HG02759 (cell line): ENCODE data around the gene FAM171A1.
"Not testable (repeated sequence)": the region's sequence is repeated elsewhere in the genome, so short reads cannot be mapped to it uniquely, and the experiment has no call there.

Experiments
- ATAC-seq: cut with Tn5 transposase; IDR thresholded peaks from one replicate; pipeline ENCODE4 v1.9.1; 2021; ENCODE audit warnings: mild to moderate bottlenecking, moderate library complexity; ENCODE audit not compliant: unreplicated experiment

FAM171A1 gene

GRCh38 chr10:15220445-15220844 lies 150.6 kb downstream of the FAM171A1 start:
- no peak for ATAC-seq

GRCh38 chr10:15216700-15217099 lies 154.4 kb downstream of the FAM171A1 start:
- no peak for ATAC-seq

GRCh38 chr10:15214237-15214636 lies 156.9 kb downstream of the FAM171A1 start:
- no peak for ATAC-seq

GRCh38 chr10:15213461-15213861 lies 157.6 kb downstream of the FAM171A1 start:
- ATAC-seq, result no peak

- ATAC-seq, result no peak
These were observed 159.6 kb downstream of the FAM171A1 start for GRCh38 chr10:15211464-15211979.

DNA sequence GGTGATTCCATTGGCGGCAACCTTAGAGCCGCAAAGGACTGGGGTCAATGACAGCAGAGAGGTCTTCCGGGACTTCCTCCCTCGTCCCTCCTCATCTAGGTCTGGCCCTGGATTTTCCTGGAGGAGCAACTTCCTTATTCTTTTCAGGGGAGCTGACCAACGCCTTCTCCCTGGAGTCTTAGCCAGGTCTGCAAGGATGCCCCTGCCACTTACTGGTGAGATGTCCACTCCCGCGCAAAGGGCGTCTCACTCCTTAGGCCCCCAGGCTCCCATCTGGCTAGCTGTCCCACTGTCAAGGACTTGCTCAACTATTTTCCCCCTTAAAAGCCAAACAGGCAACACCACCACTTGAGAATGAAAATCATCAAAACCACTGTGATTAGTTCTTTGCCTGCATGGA lies 160.6 kb downstream of the FAM171A1 start:
- no peak for ATAC-seq

DNA sequence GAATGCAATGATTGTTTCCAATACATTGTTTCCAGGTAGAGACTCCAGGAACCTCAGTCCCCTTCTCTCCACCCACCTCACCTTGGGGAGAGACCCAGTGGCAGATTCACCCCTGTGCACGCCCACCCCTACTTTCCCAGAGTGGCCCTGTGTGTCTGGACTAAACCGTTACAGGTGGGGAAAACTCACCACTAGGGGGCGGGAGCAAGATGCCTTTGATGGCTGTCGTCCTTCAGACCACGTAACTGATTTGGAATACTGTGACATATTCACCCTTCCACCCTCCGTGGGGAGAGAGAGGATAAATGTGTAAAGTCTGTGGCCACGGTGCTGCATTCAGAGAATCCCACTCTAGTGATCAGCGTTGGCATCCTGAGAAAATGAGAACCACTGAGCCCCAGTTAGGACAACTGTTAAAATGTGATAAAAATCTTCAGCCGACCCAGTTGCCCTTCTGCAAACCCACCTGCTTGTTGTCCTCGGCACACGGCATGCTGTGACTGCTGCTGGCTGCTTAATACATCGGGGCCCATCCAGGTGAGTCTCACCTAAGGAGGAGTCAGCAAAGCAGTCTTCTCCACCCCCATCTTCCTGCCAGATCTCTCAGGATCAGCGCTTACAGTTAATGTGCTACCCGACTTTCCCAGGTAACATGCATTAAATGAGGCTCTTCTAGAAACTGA lies 161.1 kb downstream of the FAM171A1 start:
- peak; percentile 75 for ATAC-seq

- ATAC-seq, result no peak
These were observed 162.9 kb downstream of the FAM171A1 start for GRCh38 chr10:15208221-15208620.

- not testable (repeated sequence) for ATAC-seq
These were observed 163.7 kb downstream of the FAM171A1 start for GRCh38 chr10:15207410-15207809.

DNA sequence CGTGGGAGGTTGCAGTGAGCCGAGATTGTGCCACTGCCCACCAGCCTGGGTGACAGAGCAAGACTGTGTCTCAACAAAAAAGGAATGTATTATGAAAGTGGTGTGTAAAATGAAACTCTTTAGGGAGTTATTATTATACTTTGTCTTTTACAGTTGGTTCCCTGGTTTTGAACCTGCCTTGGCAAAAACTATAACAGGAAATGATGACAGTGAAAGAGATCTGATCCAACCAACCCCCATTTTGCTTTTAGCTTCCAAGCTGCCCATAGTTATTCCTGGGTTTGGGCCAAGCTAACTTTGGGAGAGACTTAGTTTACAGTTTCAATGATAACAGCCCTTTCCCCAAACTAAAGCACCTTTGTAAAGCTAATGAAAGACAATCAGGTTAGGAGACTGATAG lies 168.4 kb downstream of the FAM171A1 start:
- ATAC-seq, result no peak

GRCh38 chr10:15202301-15202621 lies 168.8 kb downstream of the FAM171A1 start:
- ATAC-seq, result not testable (repeated sequence)

GRCh38 chr10:15201589-15202300 lies 169.3 kb downstream of the FAM171A1 start:
- no peak for ATAC-seq

GRCh38 chr10:15200626-15201025 lies 170.5 kb downstream of the FAM171A1 start:
- no peak for ATAC-seq

DNA sequence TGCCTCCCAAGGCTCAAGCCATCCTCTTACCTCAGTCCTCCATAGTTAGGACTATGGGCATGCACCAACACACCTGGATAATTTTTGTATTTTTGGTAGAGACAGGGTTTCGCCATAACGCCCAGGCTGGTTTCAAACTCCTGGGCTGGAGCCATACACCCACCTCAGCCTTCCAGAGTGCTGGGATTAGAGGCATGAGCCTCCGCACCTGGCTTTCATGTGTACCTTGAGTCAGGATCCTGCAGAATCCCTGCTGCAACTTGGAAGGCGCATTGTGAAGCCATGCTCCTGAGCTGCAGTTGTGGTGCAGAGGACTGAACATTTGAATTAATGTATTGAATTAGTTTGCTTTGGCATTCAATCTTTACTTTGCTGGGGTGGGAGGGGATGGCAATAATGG lies 173.2 kb downstream of the FAM171A1 start:
- ATAC-seq, result no peak

DNA sequence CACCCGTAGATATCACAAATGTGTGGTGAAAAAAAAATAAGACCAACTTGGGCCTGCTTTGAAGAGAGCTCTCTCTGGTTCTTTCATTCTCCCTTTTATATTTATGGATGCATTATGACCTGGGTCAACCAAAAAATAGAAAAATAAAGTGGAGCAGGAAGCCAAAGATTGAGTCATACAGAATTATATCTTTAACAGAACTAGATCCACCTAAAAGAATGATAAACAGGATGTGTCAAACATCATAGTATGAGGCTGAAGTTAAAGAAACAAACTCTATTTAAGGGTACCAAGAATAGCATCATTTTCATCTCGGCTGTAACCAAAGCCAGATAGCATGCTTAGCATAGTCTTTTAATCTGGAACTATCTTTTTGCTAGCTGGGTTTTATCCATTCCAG lies 173.8 kb downstream of the FAM171A1 start:
- no peak for ATAC-seq

GRCh38 chr10:15196021-15196834 lies 174.9 kb downstream of the FAM171A1 start:
- no peak for ATAC-seq

DNA sequence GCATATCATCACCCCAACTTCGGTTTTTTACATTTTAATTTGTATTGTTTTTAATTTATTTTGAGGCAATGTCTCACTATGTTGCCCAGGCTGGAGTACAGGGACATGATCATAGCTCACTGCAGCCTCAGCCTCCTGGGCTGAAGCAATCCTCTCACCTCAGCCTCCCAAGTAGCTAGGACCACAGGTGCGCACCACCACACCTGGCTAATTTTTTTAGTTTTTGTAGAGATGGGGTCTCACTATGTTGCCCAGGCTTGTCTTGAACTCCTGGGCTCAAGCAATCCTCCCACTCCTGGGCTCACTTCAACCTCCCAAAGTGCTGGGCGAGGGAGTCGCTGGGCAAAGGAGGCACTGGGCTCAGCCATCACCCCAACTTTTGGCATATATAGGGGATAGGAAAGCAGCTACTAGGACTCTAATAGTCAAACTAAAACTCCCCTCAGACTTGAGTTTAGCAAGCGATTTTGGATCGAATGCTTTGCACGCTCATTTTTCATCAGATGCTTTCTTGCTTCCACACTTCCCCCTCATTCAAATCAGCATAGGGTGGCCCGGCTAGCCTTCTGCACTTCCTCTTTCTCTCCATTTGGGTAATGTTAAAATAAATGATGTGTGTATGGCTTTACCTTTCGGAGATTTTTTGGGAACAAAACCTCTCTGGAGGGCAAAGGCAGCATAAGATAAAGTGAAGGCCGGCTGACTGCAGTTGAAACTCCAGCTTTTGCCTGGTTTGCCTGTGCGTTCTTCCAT lies 181.8 kb downstream of the FAM171A1 start:
- no peak for ATAC-seq

DNA sequence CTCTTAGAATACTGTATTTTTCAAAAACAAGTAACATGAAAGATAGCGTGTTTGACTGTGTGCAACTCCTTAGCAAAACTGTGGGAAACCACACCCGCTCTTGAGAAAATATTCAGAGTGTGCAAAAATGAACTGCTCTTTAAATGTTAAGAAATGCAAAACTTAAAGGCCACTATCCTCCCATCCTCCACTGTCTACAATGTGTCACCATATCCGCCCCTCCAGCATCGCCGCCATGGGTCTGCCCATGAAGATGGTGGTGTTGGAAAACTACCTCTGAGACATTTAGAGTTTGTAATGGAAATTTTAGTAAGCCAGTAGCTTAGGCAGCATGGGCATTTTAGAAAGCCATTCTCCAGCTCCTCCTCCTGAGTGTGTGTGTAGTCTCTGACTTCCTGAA lies 182.5 kb downstream of the FAM171A1 start:
- ATAC-seq, result no peak

GRCh38 chr10:15183689-15184481 lies 187.2 kb downstream of the FAM171A1 start:
- ATAC-seq, result no peak

- ATAC-seq, result no peak
These were observed 188.4 kb downstream of the FAM171A1 start for GRCh38 chr10:15182540-15183207.
